HG03064 (cell line): ENCODE results near the gene SNRNP40.

ENCODE experiments used
- ATAC-seq: cut with Tn5 transposase; IDR thresholded peaks from one replicate; pipeline ENCODE4 v1.9.1; 2021; ENCODE audit warnings: low read depth; ENCODE audit not compliant: unreplicated experiment

Gene SNRNP40

GRCh38 chr1:31234123-31234708 is 62.4 kb downstream of the SNRNP40 start:
- ATAC-seq = no peak

GRCh38 chr1:31232689-31233088 is 63.9 kb downstream of the SNRNP40 start:
- no peak for ATAC-seq

- ATAC-seq = no peak
Observed at GRCh38 chr1:31231802-31232201, 64.8 kb downstream of the SNRNP40 start.

- ATAC-seq = no peak
Observed at GRCh38 chr1:31230378-31230777, 66.2 kb downstream of the SNRNP40 start.

GRCh38 chr1:31228986-31229385 is 67.6 kb downstream of the SNRNP40 start:
- ATAC-seq = no peak

GRCh38 chr1:31227891-31228568 is 68.6 kb downstream of the SNRNP40 start:
- ATAC-seq = no peak

GRCh38 chr1:31224068-31224467 is 72.5 kb downstream of the SNRNP40 start:
- no peak for ATAC-seq

GRCh38 chr1:31222176-31222575 is 74.4 kb downstream of the SNRNP40 start:
- ATAC-seq = no peak

- no peak for ATAC-seq
Observed at GRCh38 chr1:31221072-31221471, 75.5 kb downstream of the SNRNP40 start.

- ATAC-seq = no peak
Observed at GRCh38 chr1:31219489-31219888, 77.1 kb downstream of the SNRNP40 start.

GRCh38 chr1:31218705-31219104 is 77.9 kb downstream of the SNRNP40 start:
- ATAC-seq = no peak

- no peak for ATAC-seq
Observed at GRCh38 chr1:31216016-31216415, 80.6 kb downstream of the SNRNP40 start.

GRCh38 chr1:31215065-31215570 is 81.5 kb downstream of the SNRNP40 start:
- no peak for ATAC-seq

- ATAC-seq = no peak
Observed at GRCh38 chr1:31214316-31215064, 82.1 kb downstream of the SNRNP40 start.
